Measurements from ENCODE around the gene ZNF157. TPM values are rescaled to one million over a fixed set of nuclear protein-coding genes. Genes with fewer than 3 reads are reported as not detected.
"Not testable (repeated sequence)": the region's sequence is repeated elsewhere in the genome, so short reads cannot be mapped to it uniquely, and the experiment has no call there.

Gene ZNF157
- total RNA-seq, 2 experiments from 2014 or later: 1.0 to 1.4 TPM

DNA sequence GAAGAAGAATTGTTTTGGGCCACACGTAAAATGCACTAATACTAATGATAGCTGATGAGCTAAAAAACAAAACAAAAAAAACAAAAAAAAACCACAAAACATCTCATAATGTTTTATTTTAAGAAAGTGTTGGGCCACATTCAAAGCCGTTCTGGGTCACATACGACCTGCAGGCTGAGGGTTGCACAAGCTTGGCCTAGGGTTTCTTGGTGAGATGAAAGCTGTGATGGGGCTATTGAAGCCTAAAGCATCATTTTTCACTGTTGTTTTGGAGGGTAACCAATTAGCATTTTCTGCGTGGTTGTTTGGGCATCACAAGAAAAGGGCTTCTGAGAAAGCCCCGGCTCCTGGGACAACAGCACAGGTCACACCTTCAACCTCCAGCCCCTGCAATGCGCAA is 42.5 kb upstream of the ZNF157 start:
- H2AFZ ChIP-seq (ENCODE audit: low read length): no peak overlapping the region
- POLR2A ChIA-PET: no interaction called here
- H3K4me2 ChIP-seq (ENCODE audit: low read length): no peak overlapping the region
- BruUV-seq (replicated peaks): no TSS peak
- intact Hi-C loops (cut with micrococcal nuclease; ENCODE audit: unreplicated experiment): no loop called here
- H3K79me2 ChIP-seq (ENCODE audit: insufficient read depth, low read depth, low read length): no peaks in the 10 kb centered on the region
- DNase-seq (ENCODE audit: low spot score): no peak
- no peaks in the 10 kb centered on the region for H3K9me3 ChIP-seq (ENCODE audit: low read length)
- no peak overlapping the region for H3K27ac ChIP-seq (ENCODE audit: low read depth, low read length, poor library complexity, severe bottlenecking)
- no peaks in the 10 kb centered on the region for H3K9me2 ChIP-seq (ENCODE audit: insufficient read depth, low read length)
- no peaks in the 10 kb centered on the region for H3K36me3 ChIP-seq (ENCODE audit: insufficient read depth, low read length)
- CTCF ChIA-PET (ENCODE audit: unreplicated experiment): no interaction called here
- H3K4me3 ChIP-seq (ENCODE audit: low read depth, low read length, poor library complexity, severe bottlenecking): no peak overlapping the region
- H3K4me1 ChIP-seq (ENCODE audit: insufficient read depth, low read length, poor library complexity, severe bottlenecking): no peaks in the 10 kb centered on the region
- H4K20me1 ChIP-seq (ENCODE audit: insufficient read depth, low read length): no peaks in the 10 kb centered on the region
- TF ChIP-seq, protein P1, sequence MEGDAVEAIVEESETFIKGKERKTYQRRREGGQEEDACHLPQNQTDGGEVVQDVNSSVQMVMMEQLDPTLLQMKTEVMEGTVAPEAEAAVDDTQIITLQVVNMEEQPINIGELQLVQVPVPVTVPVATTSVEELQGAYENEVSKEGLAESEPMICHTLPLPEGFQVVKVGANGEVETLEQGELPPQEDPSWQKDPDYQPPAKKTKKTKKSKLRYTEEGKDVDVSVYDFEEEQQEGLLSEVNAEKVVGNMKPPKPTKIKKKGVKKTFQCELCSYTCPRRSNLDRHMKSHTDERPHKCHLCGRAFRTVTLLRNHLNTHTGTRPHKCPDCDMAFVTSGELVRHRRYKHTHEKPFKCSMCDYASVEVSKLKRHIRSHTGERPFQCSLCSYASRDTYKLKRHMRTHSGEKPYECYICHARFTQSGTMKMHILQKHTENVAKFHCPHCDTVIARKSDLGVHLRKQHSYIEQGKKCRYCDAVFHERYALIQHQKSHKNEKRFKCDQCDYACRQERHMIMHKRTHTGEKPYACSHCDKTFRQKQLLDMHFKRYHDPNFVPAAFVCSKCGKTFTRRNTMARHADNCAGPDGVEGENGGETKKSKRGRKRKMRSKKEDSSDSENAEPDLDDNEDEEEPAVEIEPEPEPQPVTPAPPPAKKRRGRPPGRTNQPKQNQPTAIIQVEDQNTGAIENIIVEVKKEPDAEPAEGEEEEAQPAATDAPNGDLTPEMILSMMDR (conservative IDR thresholded peaks at IDR 0.05; ENCODE audit: low read length): no peak
- TF ChIP-seq EZH2phosphoT487 (IDR thresholded peaks at IDR 0.05; ENCODE audit: borderline replicate concordance, low read depth, low read length): no peak

DNA sequence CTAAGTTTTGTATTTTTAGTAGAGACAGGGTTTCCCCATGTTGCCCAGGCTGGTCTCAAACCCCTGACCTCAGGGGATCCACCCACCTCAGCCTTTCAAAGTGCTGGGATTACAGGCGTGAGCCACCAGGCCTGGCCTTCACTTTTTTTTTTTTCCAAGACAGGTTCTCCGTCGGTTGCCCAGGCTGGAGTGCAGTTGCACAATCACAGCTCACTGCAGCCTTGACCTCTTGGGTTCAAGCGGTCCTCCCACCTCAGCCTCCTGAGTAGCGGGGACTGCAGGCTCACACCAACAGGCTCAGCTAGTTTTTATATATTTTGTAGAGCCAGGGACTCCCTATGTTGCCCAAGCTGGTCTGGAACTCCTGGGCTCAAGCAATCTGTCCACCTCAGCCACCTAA is 37.6 kb upstream of the ZNF157 start:
- BruUV-seq (replicated peaks); CTCF ChIA-PET (ENCODE audit: unreplicated experiment); intact Hi-C loops (cut with micrococcal nuclease; ENCODE audit: unreplicated experiment); H3K4me1 ChIP-seq (ENCODE audit: insufficient read depth, low read length, poor library complexity, severe bottlenecking); H3K9me3 ChIP-seq (ENCODE audit: low read length); H3K36me3 ChIP-seq (ENCODE audit: insufficient read depth, low read length); H3K79me2 ChIP-seq (ENCODE audit: insufficient read depth, low read depth, low read length); H3K4me3 ChIP-seq (ENCODE audit: low read depth, low read length, poor library complexity, severe bottlenecking); H4K20me1 ChIP-seq (ENCODE audit: insufficient read depth, low read length); H3K4me2 ChIP-seq (ENCODE audit: low read length); DNase-seq (ENCODE audit: low spot score); H2AFZ ChIP-seq (ENCODE audit: low read length); POLR2A ChIA-PET; H3K9me2 ChIP-seq (ENCODE audit: insufficient read depth, low read length); H3K27ac ChIP-seq (ENCODE audit: low read depth, low read length, poor library complexity, severe bottlenecking): not testable (repeated sequence)

GRCh38 chrX:47351706-47352105 is 18.7 kb upstream of the ZNF157 start:
- Histone ChIP-seq H3K4me1 (ENCODE audit: insufficient read depth, low read length, poor library complexity, severe bottlenecking) (no peaks in the 10 kb centered on the region), H2AFZ (ENCODE audit: low read length) (no peak overlapping the region), H3K4me3 (ENCODE audit: low read depth, low read length, poor library complexity, severe bottlenecking) (no peak overlapping the region), H3K9me3 (ENCODE audit: low read length) (no peaks in the 10 kb centered on the region), H3K27ac (ENCODE audit: low read depth, low read length, poor library complexity, severe bottlenecking) (no peak overlapping the region), H3K9me2 (ENCODE audit: insufficient read depth, low read length) (no peaks in the 10 kb centered on the region), H3K79me2 (ENCODE audit: insufficient read depth, low read depth, low read length) (no peaks in the 10 kb centered on the region), H4K20me1 (ENCODE audit: insufficient read depth, low read length) (no peaks in the 10 kb centered on the region), H3K4me2 (ENCODE audit: low read length) (no peak overlapping the region), H3K36me3 (ENCODE audit: insufficient read depth, low read length) (no peaks in the 10 kb centered on the region)
- no peak for DNase-seq (ENCODE audit: low spot score)
- POLR2A ChIA-PET: interaction anchor here (0.6 kb wide), 1 partner anchor 8 kb away, joined by 4 read pairs; no protein-coding TSS in a partner anchor
- intact Hi-C loops (cut with micrococcal nuclease; ENCODE audit: unreplicated experiment): no loop called here
- CTCF ChIA-PET (ENCODE audit: unreplicated experiment): no interaction called here
- TF ChIP-seq, protein P1 (conservative IDR thresholded peaks at IDR 0.05; ENCODE audit: low read length): no peak
- no peak for TF ChIP-seq EZH2phosphoT487 (IDR thresholded peaks at IDR 0.05; ENCODE audit: borderline replicate concordance, low read depth, low read length)
- no TSS peak for BruUV-seq (replicated peaks)
